HG02623 (cell line): ENCODE measurements around the gene TTC19.
"Not testable (repeated sequence)": the region's sequence is repeated elsewhere in the genome, so short reads cannot be mapped to it uniquely, and the experiment has no call there.

Experiments
- ATAC-seq: cut with Tn5 transposase; IDR thresholded peaks from one replicate; pipeline ENCODE4 v1.9.1; 2021; ENCODE audit warnings: moderate library complexity; ENCODE audit not compliant: unreplicated experiment

Gene TTC19

DNA sequence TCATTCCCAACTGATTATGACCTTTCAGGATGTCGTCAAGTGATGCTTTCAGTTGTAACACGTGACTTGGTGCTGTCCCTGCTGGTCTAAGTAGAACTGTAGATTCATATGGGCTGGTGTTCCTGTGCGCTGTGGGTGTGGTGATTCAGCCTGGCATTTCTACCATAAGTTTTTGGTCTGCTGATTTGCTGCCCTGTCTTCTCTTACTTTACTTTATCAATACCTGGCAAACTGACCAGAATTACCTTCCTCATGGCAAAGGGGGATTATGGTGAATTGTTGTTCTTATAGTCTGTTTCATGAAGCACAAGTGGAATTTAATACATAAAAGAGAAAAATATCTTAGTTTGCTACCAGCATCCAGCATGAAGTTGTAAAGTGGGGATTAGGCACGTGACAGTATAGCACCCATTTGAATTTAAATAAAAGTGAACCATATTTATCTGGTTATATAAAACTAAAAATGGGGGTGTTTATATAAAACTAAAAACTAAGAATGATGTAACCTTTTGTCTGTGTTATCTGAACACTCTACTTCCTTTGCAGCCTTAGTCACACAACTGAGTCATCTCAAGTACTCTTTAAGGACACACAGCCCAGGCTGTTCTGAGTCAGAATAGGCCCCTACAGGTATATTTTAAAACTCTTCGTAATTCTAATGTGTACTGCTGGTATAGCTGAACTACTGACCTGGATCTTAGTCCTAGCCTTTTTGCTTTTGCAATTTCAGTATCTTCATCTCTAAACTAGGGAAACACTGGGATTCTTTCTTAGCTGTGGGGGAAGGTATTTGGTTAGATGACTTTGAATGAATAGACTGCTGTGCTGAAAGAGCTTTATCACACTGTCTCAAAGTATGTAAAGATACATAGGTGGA, 28.3 kb downstream of the TTC19 start:
- ATAC-seq: peak; percentile 82

DNA sequence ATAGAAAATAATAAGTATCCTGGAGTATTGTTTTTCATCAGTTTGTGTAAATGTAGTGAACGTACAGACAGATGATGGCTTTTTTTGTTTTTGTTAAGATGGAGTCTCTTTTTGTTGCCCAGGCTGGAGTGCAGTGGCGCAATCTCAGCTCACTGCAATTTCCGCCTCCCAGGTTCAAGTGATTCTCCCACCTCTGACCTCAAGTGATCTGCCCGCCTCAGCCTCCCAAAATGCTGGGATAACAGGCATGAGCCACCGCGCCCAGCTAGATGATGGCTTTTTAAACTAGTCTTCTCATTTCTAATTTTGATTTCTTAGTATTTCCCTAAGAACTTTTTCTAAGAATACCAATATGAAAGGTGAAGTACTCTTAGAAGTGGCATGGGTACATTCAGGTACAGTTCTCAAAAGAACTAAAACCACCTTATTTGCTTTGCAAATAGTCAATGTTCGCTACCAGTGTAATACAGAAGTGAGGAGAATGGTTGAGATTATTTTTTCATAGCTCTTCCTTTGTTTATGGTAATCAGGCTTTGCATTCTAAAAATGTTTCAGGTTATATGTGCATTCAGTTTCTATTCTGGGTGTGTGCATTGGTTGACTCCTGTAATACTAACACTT, 34.2 kb downstream of the TTC19 start:
- ATAC-seq: no peak

GRCh38 chr17:16036261-16036660, 36.6 kb downstream of the TTC19 start:
- no peak for ATAC-seq

DNA sequence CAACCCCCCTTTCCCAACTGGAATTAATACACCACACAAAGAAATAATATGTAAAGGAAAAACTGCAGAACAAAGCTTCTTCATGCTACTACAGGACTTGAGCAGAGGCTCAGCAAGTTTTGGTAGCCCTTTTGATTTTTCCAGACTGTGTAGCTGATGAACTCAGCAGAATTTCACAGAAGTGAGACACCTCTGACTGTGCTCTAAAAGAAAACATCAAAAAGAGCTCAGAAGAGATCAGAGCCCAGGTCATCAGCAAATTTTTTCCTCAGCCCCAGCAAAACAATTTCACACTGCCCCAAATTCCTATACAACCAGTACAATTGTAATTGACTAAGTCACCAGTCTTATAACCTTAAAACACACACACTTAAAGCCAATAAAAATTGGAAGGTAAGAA, 38.0 kb downstream of the TTC19 start:
- ATAC-seq: no peak

DNA sequence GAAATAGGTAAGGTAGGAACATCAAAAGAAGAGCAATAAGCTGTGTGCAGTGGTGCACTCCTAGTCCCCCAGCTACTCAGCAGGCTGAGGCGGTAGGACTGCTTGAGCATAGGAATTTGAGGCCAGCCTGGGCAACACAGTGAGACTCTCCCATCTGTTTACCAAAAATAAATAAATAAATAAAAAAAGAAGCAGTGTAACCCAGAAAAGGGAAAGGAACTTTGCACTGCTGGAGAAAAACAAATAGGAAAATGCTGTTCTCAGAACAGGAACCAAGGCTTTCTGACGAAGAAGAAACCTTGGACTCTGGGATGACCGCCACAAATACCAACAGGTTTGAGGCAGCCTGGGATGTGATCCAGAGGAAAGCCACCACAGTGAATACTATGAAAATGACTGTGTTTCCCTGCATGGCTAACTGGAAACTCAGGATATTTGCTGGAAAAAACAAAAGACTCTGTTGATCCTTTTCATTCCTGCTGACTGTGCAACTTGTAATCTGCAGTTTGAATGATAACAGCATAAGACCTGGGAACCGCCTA, 41.2 kb downstream of the TTC19 start:
- no peak for ATAC-seq

GRCh38 chr17:16044487-16044886, 44.9 kb downstream of the TTC19 start:
- no peak for ATAC-seq

DNA sequence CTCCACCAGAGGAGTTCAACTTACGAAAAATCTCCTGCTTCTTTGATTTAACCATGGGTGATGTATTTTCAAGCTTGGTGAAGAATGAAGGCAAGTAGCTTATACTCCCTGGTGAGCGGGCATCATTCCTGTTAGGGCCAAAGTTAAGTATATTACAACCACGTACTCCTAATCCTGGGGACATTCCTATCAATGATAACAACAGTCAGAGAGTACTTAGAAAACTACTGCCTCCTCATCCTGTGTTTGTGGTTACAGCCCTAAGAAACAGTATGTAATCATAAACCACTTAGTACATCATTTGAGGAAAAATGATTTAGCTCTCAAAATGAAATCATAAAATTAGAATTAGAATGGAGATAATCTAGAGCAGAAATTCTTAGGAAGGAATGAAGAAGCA, 47.3 kb downstream of the TTC19 start:
- no peak for ATAC-seq

DNA sequence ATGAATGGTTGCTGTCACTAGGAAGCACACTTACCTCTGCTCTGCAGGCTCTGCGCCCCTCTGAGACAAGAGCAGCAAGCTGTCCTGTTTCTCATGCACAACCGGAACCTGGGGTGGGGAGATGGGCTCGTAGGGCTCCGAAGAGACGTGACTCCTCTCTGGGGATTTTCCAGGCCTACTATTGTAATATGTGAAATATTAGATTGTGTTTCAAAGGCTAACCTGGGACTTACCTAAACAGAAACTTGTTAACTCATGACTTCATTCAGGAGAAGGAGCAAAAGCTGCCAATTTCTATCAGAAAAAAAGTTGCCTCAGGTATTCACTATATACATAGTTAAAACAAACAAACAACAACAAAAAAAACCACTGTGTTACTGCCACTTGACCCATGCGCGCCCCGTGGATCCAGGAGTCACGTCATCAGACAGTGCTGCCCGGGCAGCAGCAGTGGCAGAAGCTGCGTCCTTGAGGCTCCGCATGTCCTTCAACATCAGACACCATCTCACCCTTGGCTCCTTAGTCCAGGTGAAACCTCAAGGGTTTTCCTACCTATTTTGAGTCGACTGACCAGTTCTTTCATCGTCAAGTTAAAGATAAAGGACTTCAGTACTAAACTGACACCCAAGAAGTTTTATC, 49.3 kb downstream of the TTC19 start:
- no peak for ATAC-seq

- no peak for ATAC-seq
Measured at GRCh38 chr17:16050844-16051243, 51.2 kb downstream of the TTC19 start.

DNA sequence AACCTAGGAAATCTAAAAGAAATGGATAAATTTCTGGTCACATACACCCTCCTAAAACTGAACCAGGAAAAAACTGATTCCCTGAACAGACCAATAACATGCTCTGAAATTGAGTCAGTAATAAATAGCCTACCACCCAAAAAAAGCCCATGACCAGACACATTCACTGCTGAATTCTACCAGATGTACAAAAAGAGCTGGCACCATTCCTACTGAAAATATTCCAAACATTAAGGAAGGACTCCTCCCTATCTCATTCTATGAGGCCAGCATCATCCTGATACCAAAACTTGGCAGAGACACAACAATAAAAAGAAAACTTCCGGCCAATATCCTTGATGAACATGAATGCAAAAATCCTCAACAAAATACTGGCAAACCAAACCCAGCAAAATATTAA, 52.9 kb downstream of the TTC19 start:
- ATAC-seq: no peak

DNA sequence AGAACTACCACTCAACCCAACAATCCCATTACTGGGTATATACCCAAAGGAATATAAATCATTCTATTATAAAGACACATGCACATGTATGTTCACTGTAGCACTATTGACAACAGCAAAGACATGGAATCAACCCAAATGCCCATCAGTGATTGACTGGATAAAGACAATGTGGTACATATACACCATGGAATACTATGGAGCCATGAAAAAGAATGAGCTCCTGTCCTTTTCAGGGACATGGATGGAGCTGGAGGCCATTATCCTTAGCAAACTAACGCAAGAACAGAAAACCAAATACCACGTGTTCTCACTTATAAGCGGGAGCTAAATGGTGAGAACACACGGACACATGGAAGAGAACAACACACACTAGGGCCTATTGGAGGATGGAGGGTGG, 55.5 kb downstream of the TTC19 start:
- ATAC-seq: not testable (repeated sequence)

DNA sequence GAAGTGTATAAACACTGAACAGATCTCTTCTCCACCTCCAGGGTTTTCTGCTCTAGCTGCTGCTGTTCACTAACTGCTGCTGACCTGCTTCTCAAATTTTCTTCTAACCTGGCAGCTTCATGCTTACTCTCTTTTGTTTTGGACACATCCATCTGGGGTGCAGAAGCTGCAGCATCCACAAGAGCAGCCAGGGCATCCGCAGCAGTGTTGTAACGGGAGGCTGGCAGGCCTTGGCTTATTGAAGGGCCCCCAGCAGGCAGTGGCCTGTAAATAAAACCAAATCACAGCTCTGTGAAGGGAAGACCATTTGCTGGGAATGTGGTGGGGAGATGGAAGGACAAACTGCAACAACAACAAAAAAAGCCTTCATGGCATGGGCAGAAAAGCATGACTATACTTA, 62.0 kb downstream of the TTC19 start:
- ATAC-seq: no peak

DNA sequence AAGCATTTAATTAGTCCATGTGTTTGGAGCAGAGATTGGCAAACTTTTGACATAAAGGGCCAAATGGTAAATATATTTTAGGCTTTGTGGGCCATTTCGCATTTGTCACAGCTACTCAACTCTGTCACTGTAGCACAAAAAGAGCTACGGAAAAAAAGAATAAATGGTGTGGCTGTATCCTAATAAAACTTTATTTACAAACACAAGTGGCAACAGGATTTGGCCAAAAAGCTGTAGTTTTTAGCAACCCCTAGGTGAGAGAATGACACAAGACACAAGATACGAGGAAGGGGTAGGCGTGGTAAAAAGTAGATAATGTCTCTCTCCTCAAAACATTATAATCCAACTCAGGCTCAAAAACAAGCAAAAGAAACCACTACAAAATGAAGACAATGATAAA, 66.5 kb downstream of the TTC19 start:
- no peak for ATAC-seq

DNA sequence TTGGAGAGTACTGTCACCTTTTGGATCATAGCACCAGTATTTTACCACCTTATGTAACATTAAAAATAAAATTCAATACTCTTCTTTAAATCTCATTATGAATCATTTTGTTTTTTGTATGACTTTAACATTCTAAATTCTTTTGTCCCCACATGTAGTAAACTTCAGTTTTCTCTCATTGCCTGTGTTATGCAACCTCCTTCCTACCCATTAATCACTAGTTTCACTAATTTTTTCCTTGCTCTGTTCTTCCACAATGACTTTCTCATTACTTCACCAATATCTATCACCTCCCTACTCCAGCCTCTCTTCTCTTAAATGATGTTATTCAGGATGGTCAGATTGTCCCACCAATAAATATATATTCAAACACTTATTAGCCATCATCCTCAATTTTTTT, 68.7 kb downstream of the TTC19 start:
- no peak for ATAC-seq

DNA sequence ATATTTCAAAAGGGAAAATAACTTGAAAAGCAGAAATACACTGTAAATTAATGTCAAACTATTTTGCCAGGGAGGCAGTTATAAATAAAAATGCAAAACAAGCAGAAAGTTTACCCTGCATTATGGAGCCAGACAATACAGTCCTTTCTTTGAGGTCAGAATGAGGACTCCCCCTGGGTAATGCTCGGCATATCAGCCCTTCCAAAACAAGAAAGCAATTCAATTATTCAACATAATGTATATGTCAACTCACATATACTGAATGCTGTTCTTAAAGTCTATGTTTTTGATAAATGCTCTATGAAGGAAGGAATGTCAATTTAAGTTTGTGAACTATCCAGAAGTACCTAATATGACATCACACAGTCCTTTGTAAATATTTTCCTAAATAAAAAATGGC, 72.4 kb downstream of the TTC19 start:
- ATAC-seq: no peak

DNA sequence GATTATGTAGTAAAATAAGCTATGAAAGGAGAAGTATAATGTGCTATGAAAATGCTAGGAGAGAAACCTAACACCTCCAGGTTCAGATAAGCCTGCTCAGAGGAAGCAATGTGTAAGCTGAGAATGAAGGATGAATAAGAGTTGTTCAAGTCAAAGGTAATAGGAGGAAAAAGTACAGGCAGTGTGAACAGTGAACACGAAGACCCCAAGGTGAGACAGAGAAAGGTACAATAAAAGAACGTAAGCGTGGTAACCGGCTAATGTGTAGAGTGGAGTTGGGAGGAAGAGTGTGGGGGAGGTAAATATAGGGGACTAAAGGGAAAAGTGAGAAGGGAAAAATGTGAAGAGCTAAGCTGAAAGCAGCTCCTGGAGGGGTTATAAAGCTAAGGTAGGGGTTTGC, 74.2 kb downstream of the TTC19 start:
- ATAC-seq: no peak

- ATAC-seq: no peak
Measured at GRCh38 chr17:16074423-16074822, 74.8 kb downstream of the TTC19 start.

DNA sequence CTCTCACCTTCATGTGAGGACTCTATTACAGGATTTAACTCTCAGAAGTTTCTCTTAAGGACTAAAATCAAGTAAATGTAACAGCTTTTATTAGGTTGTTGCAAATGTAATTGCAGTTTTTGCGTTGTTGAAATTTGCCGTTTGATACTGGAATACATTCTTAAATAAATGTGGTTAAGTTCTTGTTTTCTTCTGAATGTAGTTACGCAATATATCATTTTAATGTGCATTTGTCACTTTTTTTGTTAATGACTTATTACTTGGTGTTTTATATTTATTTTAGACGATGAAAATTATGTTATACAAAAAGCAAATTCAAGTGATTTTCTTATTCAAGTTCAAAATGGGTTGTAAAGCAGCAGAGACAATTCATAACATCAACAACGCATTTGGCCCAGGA, 76.3 kb downstream of the TTC19 start:
- no peak for ATAC-seq
